HPDE6-E6E7 (cell line): ENCODE measurements around the gene PSMB4.
"Not testable (repeated sequence)": the region's sequence is repeated elsewhere in the genome, so short reads cannot be mapped to it uniquely, and the experiment has no call there.

ENCODE experiments used
- DNase-seq: peaks from one replicate; pipeline ENCODE4 v3.0.0; 2011; ENCODE audit warnings: missing footprints; ENCODE audit errors: extremely low spot score

The PSMB4 gene

GRCh38 chr1:151399324-151400171 lies at the start of gene PSMB4:
Gene PSMB4 (plus strand): TSS chr1:151399573. CDS start chr1:151399588, 15 bp downstream.
- DNase-seq = peak; percentile 88

GRCh38 chr1:151350323-151350722 lies 49.0 kb upstream of the PSMB4 start:
- not testable (repeated sequence) for DNase-seq

GRCh38 chr1:151352021-151352718 lies 47.2 kb upstream of the PSMB4 start:
- DNase-seq = no peak

GRCh38 chr1:151356696-151357095 lies 42.7 kb upstream of the PSMB4 start:
- DNase-seq = no peak

- no peak for DNase-seq
These were observed 37.5 kb upstream of the PSMB4 start for GRCh38 chr1:151361883-151362282.

DNA sequence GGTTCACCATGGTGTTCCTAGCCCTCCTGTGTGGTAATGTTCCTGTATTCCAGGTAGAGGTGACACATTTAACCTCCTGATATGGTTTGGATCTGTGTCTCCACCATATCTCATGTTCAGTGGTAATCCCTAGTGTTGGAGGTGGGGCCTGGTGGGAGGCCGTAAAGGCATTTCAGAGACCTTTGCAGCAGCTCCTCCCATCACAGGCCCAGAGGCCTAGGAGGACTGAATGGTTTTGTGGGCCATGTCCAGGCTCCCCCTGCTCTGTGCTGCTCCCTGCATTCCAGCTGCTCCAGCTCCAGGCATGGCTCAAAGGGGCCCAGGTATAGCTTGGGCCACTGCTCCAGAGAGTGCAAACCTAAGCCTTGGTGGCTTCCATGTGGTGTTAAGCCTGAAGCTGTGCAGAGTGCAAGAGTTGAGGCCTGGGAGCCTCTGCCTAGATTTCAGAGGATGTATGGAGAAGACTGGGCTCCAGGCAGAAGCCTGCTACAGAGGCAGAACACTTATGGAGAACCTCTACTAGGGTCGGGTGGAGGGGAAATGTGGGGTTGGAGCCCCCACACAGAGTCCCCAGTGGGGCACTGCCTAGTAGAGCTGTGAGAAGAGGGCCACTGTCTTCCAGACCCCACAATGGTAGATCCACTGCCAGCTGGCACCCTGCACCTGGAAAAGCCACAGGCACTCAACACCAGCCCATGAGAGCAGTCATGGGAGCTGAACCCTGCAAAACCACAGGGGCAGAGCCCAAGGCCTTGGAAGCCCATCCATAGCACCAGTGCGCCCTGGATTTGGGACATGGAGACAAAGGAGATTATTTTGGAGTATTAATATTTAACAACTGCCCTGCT lies 36.8 kb upstream of the PSMB4 start:
- DNase-seq = no peak

DNA sequence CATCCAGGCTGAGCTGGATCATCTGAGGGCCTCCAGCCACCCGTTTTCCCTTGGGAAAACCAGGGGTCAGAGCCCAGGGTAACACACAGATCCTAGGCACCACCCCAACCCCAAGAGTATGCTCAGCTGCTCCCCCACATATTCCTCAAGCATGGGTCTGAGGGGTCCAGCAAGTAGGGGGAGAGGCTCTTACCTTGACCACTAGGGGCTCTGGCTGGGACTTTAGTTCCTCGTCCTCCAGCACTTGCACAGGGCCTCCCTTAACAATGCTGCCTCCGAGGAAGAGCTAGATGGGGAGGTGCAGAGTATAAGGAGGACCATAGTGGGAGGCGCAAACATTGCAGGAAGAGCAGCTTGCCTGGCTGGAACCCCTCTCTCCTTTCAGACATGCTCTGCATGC lies 34.4 kb upstream of the PSMB4 start:
- no peak for DNase-seq

GRCh38 chr1:151367658-151368392 lies 31.5 kb upstream of the PSMB4 start:
- DNase-seq = no peak

GRCh38 chr1:151368393-151369301 lies 30.7 kb upstream of the PSMB4 start:
- no peak for DNase-seq

GRCh38 chr1:151369302-151369610 lies 30.1 kb upstream of the PSMB4 start:
- DNase-seq = no peak

DNA sequence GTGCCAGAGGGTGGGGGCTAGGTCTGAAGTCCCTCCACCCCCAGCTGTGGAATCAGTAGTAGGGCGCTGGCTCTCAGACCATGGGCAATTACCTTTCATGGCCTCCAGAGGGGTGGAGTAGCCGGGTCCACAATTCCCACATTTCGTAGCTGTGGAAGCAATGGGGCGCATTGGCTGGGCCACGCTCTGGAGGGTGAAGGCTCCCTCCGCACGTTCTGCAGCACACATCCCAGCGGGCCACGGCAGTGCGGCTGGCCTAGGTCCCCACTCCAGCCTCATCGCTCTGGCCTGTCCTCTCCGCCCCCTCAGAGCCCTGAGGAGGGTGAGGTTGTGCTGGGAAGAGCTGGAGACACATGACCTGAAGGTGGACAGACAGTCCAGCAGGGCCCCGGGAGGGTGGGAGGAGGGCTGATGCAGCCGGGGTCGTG lies 29.7 kb upstream of the PSMB4 start:
- DNase-seq = no peak

DNA sequence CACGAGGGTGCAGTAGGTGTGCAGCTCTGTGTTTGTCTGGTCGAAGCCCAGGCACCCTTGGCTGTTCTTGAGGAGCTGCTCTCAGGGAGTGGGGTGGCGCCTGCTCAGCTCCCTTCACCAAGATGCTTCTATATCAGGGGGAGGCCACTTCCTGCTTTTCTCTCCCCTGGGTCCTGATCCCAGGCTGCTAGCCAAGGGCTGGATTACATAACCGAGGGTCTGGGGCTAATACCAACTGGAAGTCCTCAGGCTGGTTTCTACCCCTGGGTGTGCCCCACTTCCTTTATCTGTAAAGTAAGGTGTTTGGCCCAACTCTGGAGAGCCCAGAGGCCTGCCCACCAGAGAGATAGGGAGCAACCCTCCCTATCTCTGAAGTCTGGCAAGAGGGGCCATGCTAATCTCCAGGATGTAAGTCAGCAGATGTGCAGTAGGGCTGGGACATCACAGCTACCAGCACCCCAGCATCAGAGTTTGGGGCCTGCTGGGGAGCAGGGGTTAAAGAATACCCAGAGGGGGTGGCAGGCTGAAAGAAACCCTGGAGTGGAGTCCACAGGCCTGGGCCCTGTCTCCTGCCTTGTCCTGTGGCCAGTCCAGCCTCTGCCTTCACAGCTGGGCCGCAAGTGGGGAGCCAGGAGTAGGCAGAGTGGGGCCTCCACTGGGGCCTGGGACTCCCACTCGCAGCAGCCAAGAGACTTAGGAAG lies 29.0 kb upstream of the PSMB4 start:
- no peak for DNase-seq

DNA sequence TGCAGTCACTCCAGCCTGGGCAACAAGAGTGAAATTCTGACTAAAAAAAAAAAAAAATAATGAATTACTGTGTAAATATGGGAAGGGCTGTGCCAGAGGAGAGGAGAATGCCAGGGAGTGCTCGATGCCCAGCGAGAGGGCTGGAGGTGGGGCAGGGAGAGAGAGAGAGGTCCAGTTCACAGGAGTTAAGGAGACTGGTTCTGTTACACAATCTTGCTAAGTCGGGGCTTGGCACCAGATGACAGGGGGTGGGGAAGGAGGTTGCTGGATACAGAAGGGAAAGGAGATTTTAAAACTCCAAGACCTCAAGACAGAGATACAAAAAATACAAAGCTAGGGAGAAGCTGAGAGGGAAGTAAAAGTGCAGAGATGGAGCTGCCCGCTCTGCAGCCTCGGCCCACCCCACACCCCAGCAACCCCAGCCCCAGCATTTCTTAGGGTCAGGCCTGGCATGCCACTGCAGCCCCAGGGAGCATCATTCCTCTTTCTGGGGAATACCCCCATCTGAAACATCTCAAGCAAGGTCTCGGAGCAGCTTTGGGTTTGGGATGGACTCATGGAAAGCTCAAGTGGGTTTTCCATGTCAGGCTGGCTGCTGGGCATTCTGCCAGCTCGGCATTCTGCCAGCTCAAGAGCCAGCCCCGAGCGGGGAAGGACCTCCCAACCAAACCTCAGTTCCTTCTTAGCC lies 27.9 kb upstream of the PSMB4 start:
- no peak for DNase-seq

- DNase-seq = no peak
These were observed 27.1 kb upstream of the PSMB4 start, which contains the start of gene SELENBP1 for GRCh38 chr1:151372058-151372934. Gene SELENBP1 (minus strand): TSS chr1:151372705. CDS start chr1:151372641, 64 bp downstream.

GRCh38 chr1:151373196-151373595 lies 26.2 kb upstream of the PSMB4 start:
- DNase-seq = no peak

DNA sequence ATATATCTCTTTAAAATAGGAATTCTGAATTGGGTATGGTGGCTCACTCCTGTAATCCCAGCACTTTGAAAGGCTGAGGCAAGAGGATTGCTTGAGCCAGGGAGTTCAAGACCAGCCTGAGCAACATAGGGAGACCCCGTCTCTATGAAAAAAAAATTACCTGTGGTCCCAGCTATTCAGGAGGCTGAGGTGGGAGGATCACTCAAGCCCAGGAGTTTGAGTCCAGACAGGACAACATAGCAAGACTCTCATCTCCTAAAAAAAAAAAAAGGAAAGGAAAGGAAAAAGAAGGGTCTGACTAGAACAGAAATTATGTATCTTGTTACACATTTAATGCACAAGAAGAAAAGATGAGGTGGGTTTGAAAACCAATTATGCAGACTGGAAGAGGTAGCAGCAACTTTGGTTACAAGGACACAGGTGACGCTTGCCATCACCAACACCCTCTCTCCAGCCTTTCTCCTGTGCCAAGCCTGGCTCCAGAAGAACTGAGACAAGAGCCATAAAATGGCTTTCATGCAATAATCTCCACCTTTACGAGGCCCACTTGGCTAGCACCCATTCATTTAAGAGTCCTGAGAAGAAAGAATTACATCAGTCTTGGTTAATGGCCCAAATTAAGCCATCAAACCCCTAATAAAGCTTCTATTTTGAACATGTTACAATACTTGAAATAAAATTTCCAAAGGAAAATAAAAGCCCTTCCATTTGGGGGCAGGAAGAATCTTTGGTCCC lies 22.1 kb upstream of the PSMB4 start:
- no peak for DNase-seq

- DNase-seq = no peak
These were observed 14.8 kb upstream of the PSMB4 start for GRCh38 chr1:151384584-151384983.
